Heart left ventricle (tissue), 13 donors: ENCODE results near the gene TOP3B.

Source experiments
- POLR2A ChIP-seq, 2 donors: fragments of 450-650 bp; IDR thresholded peaks; one replicate each; pipeline ENCODE4 v1.6.1; 2017; ENCODE audit warnings: antibody characterized with exemption in 2 of 2, mild to moderate bottlenecking in 2 of 2, moderate library complexity in 2 of 2
- TF ChIP-seq, protein P1 (sequence below), 12 donors: fragments of 200-600 bp; sonication (generic) in 4 of 12; IDR thresholded peaks; one replicate each; pipeline versions ENCODE4 v1.5.0 to v1.8.0; 2018 to 2022; ENCODE audit warnings: antibody characterized with exemption in 12 of 12, mild to moderate bottlenecking in 5 of 12
- donor health status: ischemic (EF 13 %, LVEDD 7.1; RV severe dilation, severe dysfunction).
- donor health status: DM: no; HTN: yes; CAD: no.
- donor health status: DM: no; HTN: no; CAD: no.
- donor health status: ischemic (EF 25% LVEDD 6.9; RV normal size, moderate dysfunction).
- donor health status: ischemic (EF 25% LVEDD 5.7; RV mildly dilated, moderate dysfunction).
- donor health status: ischemic (EF 35%, LVEDD 5.7; RV mildly dilated, moderate dysfunction).
- donor health status: nonischemic (EF 11% LVEDD 7.7; RV severe dilation, severe dysfunction).
- donor health status: DM: yes; HTN: yes; CAD: no.
- donor health status: PGD.
- donor health status: ischemic (EF 29% LVEDD 5.4; RV normal size, mild dysfunction).
- donor health status: nonischemic (EF 23%, LVEDD 6.1; RV moderate dilation, normal function).

GRCh38 chr22:21931056-21931455, 51.5 kb downstream of the TOP3B start:
- TF ChIP-seq, protein P1, sequence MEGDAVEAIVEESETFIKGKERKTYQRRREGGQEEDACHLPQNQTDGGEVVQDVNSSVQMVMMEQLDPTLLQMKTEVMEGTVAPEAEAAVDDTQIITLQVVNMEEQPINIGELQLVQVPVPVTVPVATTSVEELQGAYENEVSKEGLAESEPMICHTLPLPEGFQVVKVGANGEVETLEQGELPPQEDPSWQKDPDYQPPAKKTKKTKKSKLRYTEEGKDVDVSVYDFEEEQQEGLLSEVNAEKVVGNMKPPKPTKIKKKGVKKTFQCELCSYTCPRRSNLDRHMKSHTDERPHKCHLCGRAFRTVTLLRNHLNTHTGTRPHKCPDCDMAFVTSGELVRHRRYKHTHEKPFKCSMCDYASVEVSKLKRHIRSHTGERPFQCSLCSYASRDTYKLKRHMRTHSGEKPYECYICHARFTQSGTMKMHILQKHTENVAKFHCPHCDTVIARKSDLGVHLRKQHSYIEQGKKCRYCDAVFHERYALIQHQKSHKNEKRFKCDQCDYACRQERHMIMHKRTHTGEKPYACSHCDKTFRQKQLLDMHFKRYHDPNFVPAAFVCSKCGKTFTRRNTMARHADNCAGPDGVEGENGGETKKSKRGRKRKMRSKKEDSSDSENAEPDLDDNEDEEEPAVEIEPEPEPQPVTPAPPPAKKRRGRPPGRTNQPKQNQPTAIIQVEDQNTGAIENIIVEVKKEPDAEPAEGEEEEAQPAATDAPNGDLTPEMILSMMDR (IDR thresholded peaks at IDR 0.05): no peak
- no peak for TF ChIP-seq POLR2A (IDR thresholded peaks at IDR 0.05)
